ENCODE results near the gene HERC4. TPM values are rescaled to one million over a fixed set of nuclear protein-coding genes. Genes with fewer than 3 reads are reported as not detected.

Gene HERC4
- total RNA-seq, 4 donors from 2014 or later = 49.5 to 91.6 (median 79.0) TPM

DNA sequence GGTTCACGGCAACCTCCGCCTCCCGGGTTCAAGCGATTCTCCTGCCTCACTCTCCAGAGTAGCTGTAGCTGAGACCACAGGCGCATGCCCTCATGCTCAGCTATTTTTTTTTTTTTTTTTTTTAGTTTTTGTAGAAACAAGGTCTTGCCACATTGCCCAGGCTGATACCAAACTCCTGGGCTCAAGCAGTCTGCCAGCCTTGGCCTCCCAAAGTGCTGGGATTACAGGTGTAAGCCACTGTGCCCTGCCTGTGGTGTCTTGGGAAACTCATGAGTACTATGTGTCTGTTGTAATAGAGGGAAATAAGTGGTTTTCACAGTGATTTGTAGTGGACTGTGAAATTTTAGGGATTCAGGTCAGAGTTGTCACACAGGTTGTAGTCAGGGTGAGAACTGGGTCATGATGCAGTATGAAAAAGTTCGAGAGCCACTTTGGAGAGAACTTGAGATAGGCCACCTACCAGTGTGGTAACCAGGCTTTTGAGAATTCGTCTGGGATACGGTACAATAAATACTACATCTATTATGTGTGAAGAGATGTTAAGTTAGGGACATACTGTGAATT is 160.2 kb downstream of the HERC4 start:
- H3K36me3 ChIP-seq = peaks cover 0 to 72% (median 0%) of the 10 kb centered on the region in 3 donors
- no peaks in the 10 kb centered on the region for H3K27me3 ChIP-seq
- H3K4me1 ChIP-seq = no peaks in the 10 kb centered on the region
- TF ChIP-seq POLR2A (IDR thresholded peaks at IDR 0.05) (no peak), CTCF (IDR thresholded peaks at IDR 0.05) (no peak)
- no peak overlapping the region for H3K4me3 ChIP-seq
- no peaks in the 10 kb centered on the region for H3K9me3 ChIP-seq
- DNase-seq = no peak
- H3K27ac ChIP-seq = no peak overlapping the region

DNA sequence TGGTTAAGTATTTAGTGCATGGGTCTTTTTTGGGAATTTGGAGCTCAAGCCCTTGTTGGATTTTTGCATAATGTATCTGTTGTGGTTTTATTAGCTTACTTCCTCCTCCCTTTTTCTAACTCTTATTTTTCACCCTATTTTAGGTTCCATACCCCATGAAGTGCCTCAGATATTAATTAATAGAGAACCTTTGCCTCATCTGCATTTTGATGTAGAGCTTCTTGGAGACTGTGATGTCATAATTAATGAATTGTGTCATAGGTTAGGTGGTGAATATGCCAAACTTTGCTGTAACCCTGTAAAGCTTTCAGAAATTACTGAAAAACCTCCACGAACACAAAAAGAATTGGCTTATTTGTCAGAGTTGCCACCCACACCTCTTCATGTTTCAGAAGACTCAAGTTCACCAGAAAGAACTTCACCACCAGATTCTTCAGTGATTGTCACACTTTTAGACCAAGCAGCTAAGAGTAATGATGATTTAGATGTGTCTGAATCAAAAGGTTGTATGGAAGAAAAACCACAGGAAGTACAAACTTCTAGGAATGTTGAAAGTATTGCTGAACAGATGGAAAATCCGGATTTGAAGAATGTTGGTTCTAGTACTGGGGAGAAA is 162.6 kb downstream of the HERC4 start:
- Histone ChIP-seq H3K36me3 (peaks cover 0 to 90% (median 0%) of the 10 kb centered on the region in 3 donors), H3K27me3 (no peaks in the 10 kb centered on the region), H3K4me1 (no peaks in the 10 kb centered on the region), H3K27ac (no peak overlapping the region), H3K9me3 (no peaks in the 10 kb centered on the region), H3K4me3 (no peak overlapping the region)
- DNase-seq = no peak
- TF ChIP-seq POLR2A (IDR thresholded peaks at IDR 0.05) = no peak
- TF ChIP-seq CTCF (IDR thresholded peaks at IDR 0.05) = no peak

DNA sequence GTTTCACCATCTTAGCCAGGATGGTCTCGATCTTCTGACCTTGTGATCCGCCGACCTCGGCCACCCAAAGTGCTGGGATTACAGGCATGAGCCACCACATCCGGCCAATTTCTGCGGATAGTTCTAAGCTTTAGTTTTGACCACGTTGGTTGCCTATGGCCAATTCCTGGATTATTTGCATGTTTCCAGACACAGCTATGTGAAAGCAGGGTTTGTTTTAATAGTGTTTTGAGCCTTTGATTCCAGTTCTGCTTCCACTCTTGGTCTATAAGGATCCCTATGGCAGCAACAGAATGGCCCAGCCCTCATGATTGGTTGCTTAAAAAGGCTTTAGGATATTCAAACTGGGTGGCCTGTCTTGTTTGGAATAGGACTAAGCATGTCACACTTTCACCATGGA is 171.5 kb downstream of the HERC4 start:
- Histone ChIP-seq H3K4me1 (no peaks in the 10 kb centered on the region), H3K27ac (no peak overlapping the region), H3K9me3 (no peaks in the 10 kb centered on the region), H3K27me3 (no peaks in the 10 kb centered on the region), H3K36me3 (peaks cover 0 to 71% (median 0%) of the 10 kb centered on the region in 3 donors), H3K4me3 (no peak overlapping the region)
- TF ChIP-seq CTCF (IDR thresholded peaks at IDR 0.05) = no peak
- no peak for TF ChIP-seq POLR2A (IDR thresholded peaks at IDR 0.05)
- no peak for DNase-seq

DNA sequence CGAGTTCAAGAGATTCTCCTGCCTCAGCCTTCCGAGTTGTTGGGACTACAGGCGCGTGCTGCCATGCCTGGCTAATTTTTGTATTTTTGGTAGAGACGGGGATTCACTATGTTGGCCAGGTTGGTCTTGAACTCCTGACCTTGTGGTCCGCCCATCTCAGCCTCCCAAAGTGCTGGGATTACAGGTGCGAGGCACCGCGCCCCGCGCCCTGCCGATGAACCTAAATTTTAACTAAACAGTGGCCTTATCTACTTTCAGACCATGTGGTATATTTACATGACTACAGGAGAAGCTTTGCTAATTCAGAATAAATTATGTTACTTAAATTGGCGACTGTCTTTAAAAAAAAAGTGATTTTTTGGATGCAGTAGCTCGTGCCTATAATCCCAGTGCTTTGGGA is 181.4 kb downstream of the HERC4 start:
- H3K36me3 ChIP-seq = peaks cover 0 to 88% (median 0%) of the 10 kb centered on the region in 3 donors

GRCh38 chr10:67884842-67885670 is 190.0 kb downstream of the HERC4 start:
- TF ChIP-seq CTCF (IDR thresholded peaks at IDR 0.05) (no peak), POLR2A (IDR thresholded peaks at IDR 0.05) (peak; percentile 36 to 41)
- peaks cover 0 to 10% (median 5%) of the 10 kb centered on the region in 4 donors for H3K4me1 ChIP-seq
- H3K27ac ChIP-seq = peak overlapping the region; percentile 92 to 99 (median 96)
- peak overlapping the region; percentile 65 to 89 (median 77) for H3K4me3 ChIP-seq
- H3K36me3 ChIP-seq = peaks cover 0 to 33% (median 0%) of the 10 kb centered on the region in 3 donors
- H3K9me3 ChIP-seq = no peaks in the 10 kb centered on the region
- DNase-seq = peak; percentile 78 to 91 (median 91)
- H3K27me3 ChIP-seq = no peaks in the 10 kb centered on the region

More for the DNA sequence above, 181.4 kb downstream of the HERC4 start:
- Histone ChIP-seq H3K27me3 (no peaks in the 10 kb centered on the region), H3K27ac (no peak overlapping the region), H3K4me1 (no peaks in the 10 kb centered on the region), H3K9me3 (no peaks in the 10 kb centered on the region), H3K4me3 (no peak overlapping the region)
- DNase-seq = no peak
- TF ChIP-seq POLR2A (IDR thresholded peaks at IDR 0.05) (no peak), CTCF (IDR thresholded peaks at IDR 0.05) (no peak)

Data from Peyer's patch (tissue), 4 donors.